Pons (tissue), 1 donor: Measurements from ENCODE around the gene S100A4.

Experiments used
- DNase-seq: peaks from one replicate; pipeline ENCODE4 v3.0.0-alpha.2; 2016; ENCODE audit warnings: low spot score

Gene S100A4

DNA sequence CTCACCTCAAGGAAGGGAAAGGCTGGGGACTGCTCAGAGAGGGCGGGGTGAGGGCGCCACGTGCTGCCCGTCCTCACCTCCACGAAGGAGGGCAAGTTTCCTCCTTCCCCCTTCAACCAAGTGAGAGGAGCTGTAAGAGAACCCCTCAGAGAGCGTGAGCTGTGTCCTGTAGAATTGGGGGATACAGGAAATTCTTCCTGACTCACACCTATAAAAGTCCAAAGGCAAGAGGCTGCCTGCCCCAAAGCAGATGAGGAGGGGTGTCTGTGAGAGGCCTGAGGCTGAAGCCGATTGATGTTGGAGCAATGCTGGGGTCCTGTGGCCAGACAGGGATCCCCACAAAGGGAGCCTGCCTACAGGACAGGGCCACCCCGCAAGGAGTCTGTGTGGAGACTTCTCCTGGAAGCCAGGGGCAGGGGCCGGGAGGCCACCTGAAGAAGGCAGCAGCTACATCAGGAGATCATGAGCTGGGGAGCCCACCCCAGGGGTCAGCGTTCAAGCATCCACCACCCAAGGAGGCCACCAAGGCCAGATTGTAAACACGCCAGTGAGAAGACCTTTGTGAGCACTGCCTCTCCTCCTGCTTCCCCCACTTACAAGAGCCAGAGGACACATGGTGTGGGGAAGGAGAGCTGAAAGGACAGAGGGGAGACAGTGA, 37.6 kb downstream of the S100A4 start:
- DNase-seq, result no peak

DNA sequence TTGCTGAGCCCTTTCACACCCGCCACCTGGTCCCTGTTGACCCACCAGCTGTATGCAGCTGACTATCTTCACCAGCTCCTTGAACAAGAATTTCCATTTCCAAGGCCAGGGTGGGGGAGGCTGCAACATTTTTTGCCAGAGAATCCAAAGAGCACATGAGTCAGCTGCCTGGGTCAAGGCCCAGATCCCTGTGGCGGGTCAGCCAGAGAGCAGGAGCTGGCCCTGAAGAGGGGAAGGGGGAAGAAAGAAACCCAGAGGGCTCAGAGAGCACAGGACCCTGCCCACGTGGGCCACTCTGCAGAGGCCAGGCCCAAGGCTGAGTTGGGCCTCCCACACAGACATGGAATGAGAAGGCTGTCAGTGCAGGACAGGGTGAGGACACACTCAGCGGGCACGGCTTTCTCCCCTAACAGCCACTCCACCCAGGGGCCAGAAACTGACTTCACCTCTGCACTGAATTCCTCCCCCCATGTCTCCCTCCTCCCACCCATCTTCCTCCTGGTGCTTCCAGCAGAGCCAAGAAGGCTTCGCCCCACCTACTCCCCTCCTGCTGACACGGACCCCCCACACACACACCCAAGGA, 38.7 kb downstream of the S100A4 start:
- no peak for DNase-seq

DNA sequence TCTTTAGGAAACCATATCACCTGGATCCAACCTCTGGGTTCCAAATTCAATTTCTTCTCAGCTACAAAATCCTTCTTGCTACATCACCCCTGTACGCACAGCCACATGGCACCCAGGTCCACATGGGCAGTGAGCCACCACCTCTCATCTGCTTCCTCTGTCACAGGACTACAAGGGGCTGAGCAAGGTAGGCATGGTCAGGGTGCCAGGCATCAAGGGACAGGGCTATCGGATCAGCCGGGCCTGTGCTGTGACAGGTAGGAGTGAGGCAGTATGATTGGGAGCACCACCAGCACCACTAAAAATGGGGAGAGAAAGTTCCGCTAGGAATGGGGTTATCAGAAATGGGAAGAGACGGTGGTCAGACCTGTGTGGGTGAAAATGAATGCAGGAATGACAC, 39.2 kb downstream of the S100A4 start:
- no peak for DNase-seq

DNA sequence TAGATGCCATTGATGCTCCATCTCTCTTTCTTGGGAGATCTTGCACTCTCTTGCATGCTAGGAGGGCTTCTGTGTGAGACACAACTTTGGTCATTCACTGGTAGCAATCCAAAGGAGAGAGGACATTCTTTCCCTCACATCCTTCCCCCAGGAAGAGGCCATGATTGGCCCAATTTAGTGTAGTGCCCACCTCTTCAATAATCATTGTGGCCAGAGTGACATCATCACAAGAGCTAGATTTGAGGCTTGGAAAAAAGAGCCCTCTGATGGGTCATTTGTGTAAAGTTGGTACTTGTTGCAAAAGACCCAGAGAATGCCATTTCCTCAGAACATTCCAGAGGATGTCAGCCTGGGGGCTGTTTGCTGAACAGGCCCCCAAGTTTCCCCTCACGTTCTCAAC, 40.0 kb downstream of the S100A4 start:
- no peak for DNase-seq

DNA sequence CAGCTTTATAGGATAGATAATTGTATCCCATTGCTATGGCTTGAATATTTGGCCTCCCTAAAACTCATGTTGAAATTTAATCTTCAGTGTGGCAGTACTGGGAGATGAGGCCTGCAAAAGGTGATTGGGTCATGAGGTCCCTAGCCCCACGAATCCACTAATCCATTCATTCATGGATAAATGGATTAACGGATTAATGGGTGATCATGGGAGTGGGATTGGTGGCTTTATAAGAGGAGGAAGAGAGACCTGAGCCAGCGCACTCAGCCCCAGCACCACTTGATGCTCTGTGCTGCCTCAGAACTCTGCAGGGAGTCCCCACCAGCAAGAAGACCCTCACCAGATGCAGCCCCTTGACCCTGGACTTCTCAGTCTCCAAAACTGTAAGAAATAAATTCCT, 41.8 kb downstream of the S100A4 start:
- DNase-seq, result no peak

DNA sequence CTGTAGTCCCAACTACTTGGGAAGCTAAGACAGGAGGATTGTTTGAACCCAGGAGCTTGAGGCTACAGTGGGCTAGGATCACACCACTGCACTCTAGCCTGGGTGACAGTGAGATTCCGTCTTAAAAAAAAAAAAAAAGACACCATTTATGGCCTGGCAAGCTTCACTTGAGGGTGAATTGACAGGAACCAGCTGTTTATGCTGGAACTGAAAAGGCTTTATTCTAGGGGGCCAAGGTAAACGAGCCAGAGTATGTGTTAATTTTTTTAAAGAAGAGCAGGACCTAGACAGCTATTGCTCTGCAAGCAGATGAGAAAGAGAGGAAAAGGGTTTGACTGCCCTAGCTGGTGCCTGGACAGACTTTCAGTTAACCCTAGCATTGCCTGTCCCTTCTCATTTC, 46.9 kb downstream of the S100A4 start:
- no peak for DNase-seq

DNA sequence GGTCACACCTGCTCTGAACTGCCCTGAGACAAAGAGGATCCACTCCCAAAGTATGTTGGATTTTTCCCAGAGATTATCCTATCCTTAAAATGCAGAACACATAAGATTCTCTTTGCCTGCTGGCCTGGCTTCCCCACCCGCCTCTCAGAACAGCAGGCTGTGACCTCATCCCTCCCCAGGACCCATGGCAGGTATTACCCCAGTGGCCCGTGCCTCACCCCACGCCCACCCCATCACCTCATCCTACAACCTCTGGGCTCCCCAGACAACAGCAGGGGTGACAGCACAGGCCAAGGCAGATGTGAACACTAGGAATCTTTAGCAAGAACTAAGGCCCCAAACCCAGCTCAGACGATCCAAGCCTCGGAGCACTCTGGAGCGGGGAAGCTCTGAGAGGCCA, 50.1 kb downstream of the S100A4 start:
- no peak for DNase-seq

DNA sequence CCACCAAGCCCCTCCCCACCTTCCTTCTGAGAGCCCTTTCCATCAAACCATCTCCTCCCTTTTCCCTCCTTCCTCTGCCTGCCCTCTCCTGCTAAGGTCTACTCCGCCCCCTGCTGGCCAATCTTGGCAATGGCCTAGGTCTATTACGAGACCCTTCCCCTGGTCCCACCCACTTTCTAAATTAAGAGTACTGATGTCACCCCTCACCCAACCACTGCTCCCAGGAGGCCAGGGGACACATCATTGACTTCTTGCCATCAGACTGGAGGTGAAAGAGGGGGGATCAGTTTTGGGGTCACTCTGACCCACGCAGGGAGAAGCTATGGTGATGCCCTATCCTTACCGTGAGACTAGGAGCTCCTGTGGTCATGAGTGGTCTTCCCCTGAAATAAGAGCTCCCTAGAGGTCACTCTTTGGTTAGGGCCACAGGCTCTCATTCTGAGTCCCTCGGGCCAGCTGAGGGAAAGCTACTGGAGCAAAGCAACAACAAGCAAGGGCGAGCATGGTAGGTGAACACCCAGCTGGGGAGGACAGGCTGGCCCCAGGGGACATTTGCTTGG, 50.5 kb downstream of the S100A4 start:
- DNase-seq, result peak; percentile 45
